Stimulated activated naive B cell treated with anti-CD40 and anti-IgM and Interleukin-4, amounts not matched to agents 10 μg/mL and 1 μg/mL and 100 μg/mL, for 72 hours (primary cell): ENCODE data around the gene ANGPTL7.

Source experiments
- ATAC-seq, 2 donors: fragments of 150-1000 bp; cut with Tn5 transposase; replicated peaks; 2 replicates each; pipeline ENCODE4 v1.10.0; 2021; ENCODE audit warnings: moderate library complexity in 1 of 2
- DNase-seq: peaks from one replicate; pipeline ENCODE4 v3.0.0; 2021
- H3K27ac Mint-ChIP-seq: one replicate; pipeline ENCODE4 v1.8.0; 2022; ENCODE audit warnings: mild to moderate bottlenecking, mixed read lengths
- H3K27me3 Mint-ChIP-seq, 2 donors: one replicate each; pipeline ENCODE4 v1.8.0; 2022; ENCODE audit warnings: mixed read lengths in 2 of 2
- H3K36me3 Mint-ChIP-seq, 2 donors: one replicate each; pipeline ENCODE4 v1.8.0; 2022; ENCODE audit warnings: mixed read lengths in 2 of 2, mild to moderate bottlenecking in 1 of 2
- H3K4me1 Mint-ChIP-seq, 2 donors: one replicate each; pipeline ENCODE4 v1.8.0; 2022; ENCODE audit warnings: mixed read lengths in 2 of 2, mild to moderate bottlenecking in 1 of 2
- H3K4me3 Mint-ChIP-seq, 2 donors: one replicate each; pipeline ENCODE4 v1.8.0; 2022; ENCODE audit warnings: mild to moderate bottlenecking in 2 of 2, mixed read lengths in 2 of 2, moderate library complexity in 1 of 2
- H3K9me3 Mint-ChIP-seq, 2 donors: one replicate each; pipeline ENCODE4 v1.8.0; 2022; ENCODE audit warnings: mixed read lengths in 2 of 2, mild to moderate bottlenecking in 1 of 2

The ANGPTL7 gene

GRCh38 chr1:11204396-11205190 lies 15.4 kb downstream of the ANGPTL7 start:
- H3K27me3 Mint-ChIP-seq = no peaks in the 10 kb centered on the region
- DNase-seq (no peak), ATAC-seq (no peak)
- H3K4me3 Mint-ChIP-seq = no peak overlapping the region
- no peaks in the 10 kb centered on the region for H3K9me3 Mint-ChIP-seq
- H3K4me1 Mint-ChIP-seq = no peaks in the 10 kb centered on the region
- H3K27ac Mint-ChIP-seq = no peak overlapping the region
- peaks cover 16 to 50% of the 10 kb centered on the region in 2 donors for H3K36me3 Mint-ChIP-seq

GRCh38 chr1:11207898-11208611 lies 18.9 kb downstream of the ANGPTL7 start:
- Mint-ChIP-seq H3K27me3 (no peaks in the 10 kb centered on the region), H3K27ac (no peak overlapping the region), H3K4me1 (no peaks in the 10 kb centered on the region), H3K36me3 (peaks cover 26 to 67% of the 10 kb centered on the region in 2 donors), H3K9me3 (no peaks in the 10 kb centered on the region), H3K4me3 (no peak overlapping the region)
- no peak for DNase-seq
- ATAC-seq = no peak

GRCh38 chr1:11211461-11211860 lies 22.3 kb downstream of the ANGPTL7 start:
- peaks cover 35 to 75% of the 10 kb centered on the region in 2 donors for H3K36me3 Mint-ChIP-seq
- no peaks in the 10 kb centered on the region for H3K27me3 Mint-ChIP-seq
- no peak for ATAC-seq
- no peaks in the 10 kb centered on the region for H3K9me3 Mint-ChIP-seq
- no peak overlapping the region for H3K27ac Mint-ChIP-seq
- H3K4me3 Mint-ChIP-seq = no peak overlapping the region
- DNase-seq = no peak
- H3K4me1 Mint-ChIP-seq = no peaks in the 10 kb centered on the region

GRCh38 chr1:11211925-11212587 lies 22.9 kb downstream of the ANGPTL7 start:
- H3K9me3 Mint-ChIP-seq = no peaks in the 10 kb centered on the region
- H3K36me3 Mint-ChIP-seq = peaks cover 40 to 76% of the 10 kb centered on the region in 2 donors
- H3K27ac Mint-ChIP-seq = peak overlapping the region; percentile 27
- DNase-seq (no peak), ATAC-seq (no peak)
- no peaks in the 10 kb centered on the region for H3K4me1 Mint-ChIP-seq
- H3K4me3 Mint-ChIP-seq = no peak overlapping the region
- no peaks in the 10 kb centered on the region for H3K27me3 Mint-ChIP-seq

- H3K27me3 Mint-ChIP-seq = no peaks in the 10 kb centered on the region
- H3K27ac Mint-ChIP-seq = no peak overlapping the region
- no peak overlapping the region for H3K4me3 Mint-ChIP-seq
- no peak for ATAC-seq
- DNase-seq = no peak
- peaks cover 58 to 78% of the 10 kb centered on the region in 2 donors for H3K36me3 Mint-ChIP-seq
- H3K4me1 Mint-ChIP-seq = no peaks in the 10 kb centered on the region
- H3K9me3 Mint-ChIP-seq = no peaks in the 10 kb centered on the region
Measured at GRCh38 chr1:11214698-11215380, 25.7 kb downstream of the ANGPTL7 start.

- Mint-ChIP-seq H3K36me3 (peaks cover 60 to 80% of the 10 kb centered on the region in 2 donors), H3K4me1 (no peaks in the 10 kb centered on the region), H3K27ac (no peak overlapping the region), H3K9me3 (no peaks in the 10 kb centered on the region), H3K4me3 (no peak overlapping the region), H3K27me3 (no peaks in the 10 kb centered on the region)
- DNase-seq = no peak
- ATAC-seq = no peak
Measured at GRCh38 chr1:11215381-11216005, 26.3 kb downstream of the ANGPTL7 start.

GRCh38 chr1:11216074-11216473 lies 26.9 kb downstream of the ANGPTL7 start:
- H3K27me3 Mint-ChIP-seq = no peaks in the 10 kb centered on the region
- no peak overlapping the region for H3K4me3 Mint-ChIP-seq
- no peaks in the 10 kb centered on the region for H3K4me1 Mint-ChIP-seq
- no peak overlapping the region for H3K27ac Mint-ChIP-seq
- DNase-seq (no peak), ATAC-seq (no peak)
- H3K9me3 Mint-ChIP-seq = no peaks in the 10 kb centered on the region
- peaks cover 59 to 76% of the 10 kb centered on the region in 2 donors for H3K36me3 Mint-ChIP-seq

GRCh38 chr1:11227106-11228077 lies 38.2 kb downstream of the ANGPTL7 start:
- peaks cover 3% of the 10 kb centered on the region in 2 donors for H3K9me3 Mint-ChIP-seq
- peaks cover 25 to 49% of the 10 kb centered on the region in 2 donors for H3K4me1 Mint-ChIP-seq
- DNase-seq = no peak
- H3K36me3 Mint-ChIP-seq = peaks cover 49 to 64% of the 10 kb centered on the region in 2 donors
- H3K27me3 Mint-ChIP-seq = no peaks in the 10 kb centered on the region
- H3K27ac Mint-ChIP-seq = peak overlapping the region; percentile 91
- peak; percentile 97 to 98 for ATAC-seq
- peak overlapping the region; percentile 53 to 69 for H3K4me3 Mint-ChIP-seq

GRCh38 chr1:11229203-11229602 lies 40.0 kb downstream of the ANGPTL7 start:
- Mint-ChIP-seq H3K36me3 (peaks cover 52 to 71% of the 10 kb centered on the region in 2 donors), H3K4me1 (peaks cover 25 to 48% of the 10 kb centered on the region in 2 donors), H3K4me3 (peak overlapping the region; percentile 4 to 7), H3K9me3 (peaks cover 3% of the 10 kb centered on the region in 2 donors), H3K27ac (peak overlapping the region; percentile 91), H3K27me3 (no peaks in the 10 kb centered on the region)
- ATAC-seq = peak; percentile 20 to 40
- no peak for DNase-seq

- H3K4me1 Mint-ChIP-seq = peaks cover 15 to 42% of the 10 kb centered on the region in 2 donors
- H3K27me3 Mint-ChIP-seq = no peaks in the 10 kb centered on the region
- DNase-seq (no peak), ATAC-seq (no peak)
- H3K4me3 Mint-ChIP-seq = no peak overlapping the region
- H3K27ac Mint-ChIP-seq = no peak overlapping the region
- peaks cover 46 to 70% of the 10 kb centered on the region in 2 donors for H3K36me3 Mint-ChIP-seq
- no peaks in the 10 kb centered on the region for H3K9me3 Mint-ChIP-seq
Measured at GRCh38 chr1:11233208-11233607, 44.1 kb downstream of the ANGPTL7 start.

GRCh38 chr1:11237356-11237755 lies 48.2 kb downstream of the ANGPTL7 start:
- Mint-ChIP-seq H3K27me3 (no peaks in the 10 kb centered on the region), H3K36me3 (peaks cover 33 to 61% of the 10 kb centered on the region in 2 donors), H3K4me3 (no peak overlapping the region), H3K9me3 (no peaks in the 10 kb centered on the region), H3K4me1 (peaks cover 10 to 28% of the 10 kb centered on the region in 2 donors), H3K27ac (no peak overlapping the region)
- no peak for ATAC-seq
- no peak for DNase-seq

- ATAC-seq = no peak
- H3K36me3 Mint-ChIP-seq = peaks cover 36 to 61% of the 10 kb centered on the region in 2 donors
- H3K27ac Mint-ChIP-seq = peak overlapping the region; percentile 67
Measured at GRCh38 chr1:11238311-11238710, 49.2 kb downstream of the ANGPTL7 start.

GRCh38 chr1:11245248-11245647 lies 56.1 kb downstream of the ANGPTL7 start:
- H3K27me3 Mint-ChIP-seq = no peaks in the 10 kb centered on the region
- peak overlapping the region; percentile 32 for H3K27ac Mint-ChIP-seq
- H3K36me3 Mint-ChIP-seq = peaks cover 24 to 39% of the 10 kb centered on the region in 2 donors
- ATAC-seq (no peak), DNase-seq (no peak)
- H3K4me3 Mint-ChIP-seq = no peak overlapping the region
- peaks cover 6 to 7% of the 10 kb centered on the region in 2 donors for H3K4me1 Mint-ChIP-seq
- no peaks in the 10 kb centered on the region for H3K9me3 Mint-ChIP-seq

More at GRCh38 chr1:11238311-11238710, 49.2 kb downstream of the ANGPTL7 start:
- Mint-ChIP-seq H3K4me3 (no peak overlapping the region), H3K27me3 (no peaks in the 10 kb centered on the region), H3K9me3 (no peaks in the 10 kb centered on the region), H3K4me1 (peaks cover 10 to 28% of the 10 kb centered on the region in 2 donors)
- no peak for DNase-seq
